ENCODE results near the gene SND1.

SND1 gene

DNA sequence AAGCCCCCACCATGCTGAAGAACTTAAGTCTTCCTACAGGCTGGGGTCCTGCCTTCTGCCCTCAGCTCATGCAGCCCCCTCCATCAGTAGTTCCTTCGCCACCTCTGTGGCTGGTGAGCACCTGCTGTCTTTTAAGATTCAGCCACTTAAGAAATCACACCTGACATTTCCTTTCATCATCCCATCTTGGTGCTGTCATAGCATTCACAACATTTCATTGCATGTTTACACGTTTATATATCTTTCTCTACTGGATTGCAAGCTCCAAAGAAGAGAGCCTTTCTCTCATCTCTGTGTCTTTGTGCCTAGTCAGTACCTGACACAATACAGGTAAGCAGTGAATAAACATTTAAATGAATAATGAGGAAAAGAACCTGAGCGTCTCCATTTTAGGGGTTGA is 38.3 kb downstream of the SND1 start:
- DNase-seq = no peak

DNA sequence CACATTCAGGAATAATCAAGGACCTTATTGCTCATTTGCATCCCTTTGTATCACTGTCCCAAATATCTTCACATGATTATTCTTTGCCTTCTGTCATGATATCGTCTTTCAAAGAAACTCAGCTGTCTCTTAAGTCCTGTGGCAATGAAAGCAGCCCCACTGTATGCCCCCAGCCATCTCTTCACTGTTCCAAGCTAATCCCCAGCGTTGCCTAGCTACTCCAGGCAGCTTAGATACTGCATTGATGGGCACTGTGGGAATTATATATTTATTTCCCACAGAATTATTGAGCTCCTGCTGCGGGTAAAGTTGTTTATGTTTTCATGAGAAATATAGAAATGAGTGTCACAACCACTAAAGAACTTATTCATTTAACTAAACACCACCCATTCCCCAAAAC is 38.8 kb downstream of the SND1 start:
- DNase-seq = peak; percentile 35

DNA sequence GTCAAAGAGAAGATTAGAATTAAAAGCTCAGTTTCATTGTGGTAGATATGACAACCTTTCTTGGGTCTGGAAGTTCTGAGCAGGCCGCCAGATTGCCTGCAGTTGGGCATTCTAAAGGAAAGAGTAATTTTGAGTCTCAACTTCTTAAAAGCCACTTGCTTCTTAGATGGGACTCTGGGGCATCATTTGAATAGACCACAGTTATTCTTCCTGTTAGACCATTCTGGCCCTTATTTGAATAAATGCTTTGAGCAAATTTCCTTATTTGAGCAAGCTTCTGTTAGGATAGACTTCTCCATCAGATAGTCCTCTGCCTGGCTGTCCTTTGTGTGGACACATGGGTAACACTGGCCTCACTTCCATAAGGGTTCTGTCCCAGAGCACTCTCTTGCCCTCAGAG is 40.2 kb downstream of the SND1 start:
- no peak for DNase-seq

DNA sequence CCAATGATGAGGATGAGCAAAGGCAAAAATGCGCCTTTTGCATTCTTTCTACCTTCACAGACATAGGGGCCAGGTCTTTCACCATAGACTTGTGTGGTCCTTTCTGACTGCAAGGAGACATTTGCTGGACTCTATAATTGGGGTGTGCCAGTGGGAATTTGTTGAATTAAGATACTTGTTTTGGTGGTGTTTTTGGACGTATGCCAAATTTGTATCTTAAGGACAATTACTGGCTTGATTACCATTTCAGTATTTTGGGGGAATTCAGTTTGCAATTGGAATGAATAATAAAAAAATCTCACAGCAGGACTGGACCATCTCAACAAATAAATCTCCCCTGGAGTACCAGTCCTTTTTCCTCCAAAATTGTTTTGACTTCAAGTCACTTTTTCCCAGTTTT is 47.9 kb downstream of the SND1 start:
- DNase-seq = no peak

DNA sequence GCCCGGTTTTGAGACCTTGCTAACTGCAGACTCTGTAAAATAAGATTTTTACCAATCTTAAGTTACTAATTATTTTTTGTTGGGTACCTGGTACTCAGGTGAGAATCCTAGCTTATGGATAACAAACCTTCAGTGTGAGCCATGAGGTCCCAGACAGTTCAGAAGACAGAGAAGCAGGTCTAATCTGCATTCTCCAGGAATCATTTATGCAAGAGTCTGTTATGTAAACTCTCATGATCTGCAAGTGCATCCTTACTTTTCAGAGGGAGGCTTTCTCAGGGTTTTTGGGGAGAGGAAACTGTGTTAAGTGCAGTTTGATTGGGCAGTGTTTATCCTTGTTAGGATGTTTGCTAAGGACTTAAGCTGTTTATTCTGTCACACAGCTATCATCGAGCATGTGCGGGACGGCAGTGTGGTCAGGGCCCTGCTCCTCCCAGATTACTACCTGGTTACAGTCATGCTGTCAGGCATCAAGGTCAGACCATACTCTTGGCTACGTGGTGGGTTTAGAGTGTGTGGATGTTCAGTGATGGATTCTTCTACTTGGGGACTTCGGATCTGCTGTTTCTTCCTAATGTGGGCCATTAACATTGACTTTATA is 50.2 kb downstream of the SND1 start:
- no peak for DNase-seq

DNA sequence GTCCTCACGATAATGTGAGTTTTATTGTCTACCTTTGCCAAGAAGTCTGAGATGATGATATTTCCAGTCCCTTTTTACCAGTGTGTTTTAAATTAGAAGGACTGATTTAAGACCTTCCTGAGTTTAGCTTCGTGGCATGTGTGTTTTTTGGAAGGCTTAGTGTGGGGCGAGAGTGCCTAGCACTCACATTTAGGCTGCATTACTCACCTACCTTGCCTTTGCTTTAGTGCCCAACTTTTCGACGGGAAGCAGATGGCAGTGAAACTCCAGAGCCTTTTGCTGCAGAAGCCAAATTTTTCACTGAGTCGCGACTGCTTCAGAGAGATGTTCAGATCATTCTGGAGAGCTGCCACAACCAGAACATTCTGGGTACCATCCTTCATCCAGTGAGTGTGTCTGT is 50.9 kb downstream of the SND1 start:
- no peak for DNase-seq

DNA sequence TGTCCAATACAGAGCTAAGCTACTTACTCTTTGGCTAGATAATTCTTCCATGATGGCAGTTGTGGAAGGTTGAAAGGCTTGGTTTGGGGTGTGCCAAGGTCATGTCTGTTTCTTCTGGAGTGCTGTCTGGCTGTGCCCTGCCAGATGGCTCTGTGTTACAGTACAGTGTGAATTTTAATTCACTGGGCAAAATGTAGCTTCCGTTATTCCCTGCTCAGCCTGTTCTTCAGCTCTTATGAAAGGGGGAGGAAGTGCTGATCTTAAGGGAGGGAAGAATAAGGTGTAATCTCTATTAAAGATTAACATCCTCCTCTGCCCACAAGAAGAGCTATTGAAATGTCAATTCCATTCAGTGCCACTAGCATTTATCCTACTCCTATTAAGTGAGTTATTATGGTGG is 52.2 kb downstream of the SND1 start:
- DNase-seq = peak; percentile 44

DNA sequence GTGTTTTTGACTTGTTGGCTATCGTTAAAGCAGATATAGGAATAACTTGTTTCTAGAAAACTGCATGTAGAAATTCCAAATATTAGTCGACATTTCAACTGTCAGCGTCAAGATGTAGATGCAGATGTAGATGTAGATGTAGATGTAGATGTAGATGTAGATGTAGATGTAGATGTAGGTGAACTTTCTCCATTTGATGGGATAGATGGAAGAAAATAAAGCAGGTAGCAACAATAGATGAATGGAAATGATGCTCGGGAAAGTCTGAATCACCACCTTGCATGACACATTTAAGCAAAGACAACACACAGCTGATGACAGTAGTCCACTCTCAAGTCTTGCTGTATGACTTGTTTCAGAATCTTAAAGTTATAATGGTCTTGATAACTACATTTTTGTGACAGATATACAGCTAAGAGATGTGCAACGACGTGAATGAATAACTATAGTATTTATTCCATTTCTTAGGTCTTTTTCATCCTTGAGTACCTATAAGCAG is 53.5 kb downstream of the SND1 start:
- no peak for DNase-seq

DNA sequence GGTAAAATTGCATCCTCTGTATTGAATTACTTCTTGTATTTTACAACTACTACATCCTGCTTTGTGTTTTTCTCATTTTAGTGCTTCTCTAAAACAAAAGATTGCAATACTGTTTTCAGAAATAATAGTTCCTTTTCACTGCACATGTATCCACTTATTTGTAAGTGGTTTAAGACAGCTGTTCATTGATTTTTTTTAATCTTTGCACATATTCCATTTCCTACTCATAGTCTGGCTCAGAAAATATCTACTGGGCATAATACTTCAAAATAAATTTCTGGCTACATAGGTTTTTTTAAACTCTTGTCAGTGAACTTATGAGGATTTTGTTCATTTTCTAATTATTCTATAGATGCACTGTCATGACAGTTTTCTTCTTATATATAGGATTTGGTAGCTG is 54.8 kb downstream of the SND1 start:
- peak; percentile 10 for DNase-seq

DNA sequence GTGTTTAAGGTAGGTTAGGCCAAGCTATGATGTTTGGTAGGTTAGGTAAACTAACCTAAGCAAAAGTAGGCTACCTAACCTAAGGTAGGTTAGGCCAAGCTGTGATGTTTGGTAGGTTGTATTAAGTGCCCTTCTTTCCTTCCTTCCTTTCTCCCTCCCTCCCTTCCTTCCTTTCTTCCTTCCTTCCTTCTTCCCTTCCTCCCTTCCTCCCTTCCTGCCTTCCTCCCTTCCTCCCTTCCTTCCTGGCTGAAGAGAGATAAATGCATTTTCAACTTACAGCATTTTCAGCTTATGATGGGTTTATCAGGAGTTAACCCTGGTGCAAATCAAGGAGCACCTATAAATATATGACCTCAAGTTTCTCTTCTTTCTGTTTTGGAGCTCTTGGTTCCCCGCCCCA is 56.2 kb downstream of the SND1 start:
- no peak for DNase-seq

DNA sequence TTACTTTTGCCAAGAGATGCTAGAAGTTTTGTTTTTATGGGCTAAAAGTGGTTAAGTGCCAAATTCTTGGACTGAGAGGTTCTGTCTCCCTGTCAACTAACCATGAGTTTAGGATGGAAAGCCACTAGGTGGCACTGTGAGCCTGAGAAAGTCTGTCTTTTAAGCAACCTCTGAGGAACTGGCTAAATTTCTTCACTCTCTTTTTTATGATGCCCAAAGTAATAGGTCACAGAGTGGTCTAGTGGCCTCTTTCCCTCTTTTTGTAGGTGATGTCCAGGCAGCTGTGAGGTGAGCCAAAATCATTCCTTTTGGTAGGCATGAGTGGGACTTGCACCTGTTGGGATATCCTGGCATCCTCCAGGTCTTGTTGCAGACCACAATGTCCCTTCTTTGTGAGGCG is 56.8 kb downstream of the SND1 start:
- DNase-seq = peak; percentile 87

DNA sequence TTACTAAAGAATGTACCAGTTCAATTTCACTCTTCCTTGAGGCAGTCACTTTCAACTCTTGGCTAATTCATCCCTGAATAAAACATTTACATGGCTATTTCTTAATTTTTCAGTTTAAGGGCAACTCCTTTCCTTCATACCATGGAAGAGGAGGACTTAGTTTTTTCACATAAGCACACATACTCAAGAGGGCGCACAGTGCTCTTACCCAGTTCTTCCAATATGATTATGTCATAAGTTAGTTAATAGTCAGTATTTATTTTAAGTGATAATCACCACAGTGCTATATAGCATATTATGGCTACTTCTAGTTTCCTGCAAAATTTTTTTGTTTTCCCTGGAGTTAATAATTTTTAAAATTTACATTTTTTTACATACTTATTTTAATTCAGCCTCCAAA is 58.6 kb downstream of the SND1 start:
- DNase-seq = peak; percentile 21

DNA sequence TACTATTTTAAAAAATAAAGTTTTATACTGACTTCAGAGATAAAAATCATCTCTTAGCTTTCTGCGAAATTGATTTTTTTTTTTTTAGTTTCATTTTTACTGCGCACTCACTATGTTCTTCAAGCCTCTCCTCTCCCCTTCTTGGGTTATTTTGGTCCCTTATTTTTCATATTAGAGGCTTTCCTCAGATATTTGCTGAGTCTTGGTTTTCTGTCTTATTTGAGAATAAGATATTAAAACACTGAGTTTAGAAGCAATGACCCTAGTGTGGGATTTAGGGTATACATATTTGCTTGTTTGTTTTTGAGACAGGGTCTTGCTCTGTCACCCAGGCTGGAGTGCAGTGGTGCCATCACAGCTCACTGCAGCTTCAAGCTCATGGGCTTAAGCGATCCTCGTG is 59.9 kb downstream of the SND1 start:
- no peak for DNase-seq

DNA sequence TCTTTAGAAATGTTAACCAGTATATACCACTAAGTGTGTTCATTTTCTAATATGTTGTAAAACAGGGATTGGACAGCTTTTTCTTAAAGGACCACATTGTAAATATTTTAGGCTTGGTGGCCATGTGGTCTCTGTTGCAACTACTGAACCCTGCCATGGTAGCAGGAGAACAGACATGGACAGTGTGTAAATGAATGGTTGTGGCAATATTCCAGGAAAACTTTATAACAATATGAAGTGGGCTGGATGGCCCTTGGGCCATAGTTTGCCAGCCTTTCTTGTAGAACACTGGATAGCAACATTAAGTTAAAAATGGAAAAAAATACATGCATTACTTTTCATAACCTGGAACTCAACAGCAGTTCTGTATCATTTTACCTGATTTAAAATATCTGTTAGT is 61.0 kb downstream of the SND1 start:
- no peak for DNase-seq

DNA sequence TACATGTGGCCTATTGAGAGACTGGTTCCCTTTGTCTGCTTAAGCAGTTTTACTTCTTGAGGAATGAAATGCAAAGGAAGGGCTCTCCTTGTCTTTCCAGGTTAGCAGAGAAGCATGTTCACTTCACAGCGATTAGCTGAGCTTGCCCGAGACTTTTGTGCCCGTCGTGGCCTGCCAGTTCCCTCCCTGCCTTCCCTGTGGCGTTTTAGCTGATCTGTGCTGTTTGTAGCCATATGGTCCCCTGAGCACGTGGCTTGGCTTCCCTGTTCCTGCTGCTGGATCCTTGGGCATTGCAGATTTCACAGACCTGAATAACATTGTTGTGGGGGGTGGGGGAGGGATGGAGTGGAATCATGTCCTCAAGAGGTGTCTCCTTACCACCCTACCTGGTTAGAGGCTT is 61.8 kb downstream of the SND1 start:
- peak; percentile 96 for DNase-seq

DNA sequence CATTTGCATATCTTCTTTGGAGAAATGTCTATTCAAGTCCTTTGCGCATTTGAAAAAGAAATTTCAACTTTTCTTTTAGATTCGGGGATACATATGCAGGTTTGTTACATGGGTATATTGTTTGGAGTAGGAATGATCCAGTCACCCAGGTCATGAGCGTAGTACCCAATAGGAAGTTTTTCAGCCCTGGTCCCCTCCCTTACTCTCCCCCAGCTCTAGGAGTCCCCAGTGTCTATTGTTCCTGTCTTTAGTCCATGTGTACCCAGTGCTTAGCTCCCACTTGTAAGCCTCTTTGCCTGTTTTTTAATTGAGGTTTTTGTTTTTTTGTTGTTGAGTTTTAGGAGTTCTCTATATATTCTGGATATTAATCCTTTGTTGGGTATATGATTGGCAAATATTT is 63.3 kb downstream of the SND1 start:
- no peak for DNase-seq

DNA sequence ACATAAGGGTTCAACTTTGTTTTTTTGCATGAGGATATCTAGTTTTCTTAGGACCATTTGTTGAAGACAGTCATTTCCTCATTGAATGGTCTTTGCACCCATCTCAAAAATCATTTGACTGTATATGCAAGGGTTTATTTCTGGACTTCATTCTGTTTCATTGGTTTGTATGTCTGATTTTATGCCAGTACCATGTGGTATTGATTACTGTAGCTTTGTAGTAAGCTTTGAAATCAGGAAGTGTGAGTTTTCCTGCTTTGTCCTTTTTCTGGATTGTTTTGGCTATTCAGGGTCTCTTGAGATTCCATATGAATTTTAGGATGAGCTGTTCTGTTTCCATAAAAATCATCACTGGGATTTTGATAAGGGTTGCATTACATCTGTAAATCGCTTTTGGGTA is 63.9 kb downstream of the SND1 start:
- no peak for DNase-seq

DNA sequence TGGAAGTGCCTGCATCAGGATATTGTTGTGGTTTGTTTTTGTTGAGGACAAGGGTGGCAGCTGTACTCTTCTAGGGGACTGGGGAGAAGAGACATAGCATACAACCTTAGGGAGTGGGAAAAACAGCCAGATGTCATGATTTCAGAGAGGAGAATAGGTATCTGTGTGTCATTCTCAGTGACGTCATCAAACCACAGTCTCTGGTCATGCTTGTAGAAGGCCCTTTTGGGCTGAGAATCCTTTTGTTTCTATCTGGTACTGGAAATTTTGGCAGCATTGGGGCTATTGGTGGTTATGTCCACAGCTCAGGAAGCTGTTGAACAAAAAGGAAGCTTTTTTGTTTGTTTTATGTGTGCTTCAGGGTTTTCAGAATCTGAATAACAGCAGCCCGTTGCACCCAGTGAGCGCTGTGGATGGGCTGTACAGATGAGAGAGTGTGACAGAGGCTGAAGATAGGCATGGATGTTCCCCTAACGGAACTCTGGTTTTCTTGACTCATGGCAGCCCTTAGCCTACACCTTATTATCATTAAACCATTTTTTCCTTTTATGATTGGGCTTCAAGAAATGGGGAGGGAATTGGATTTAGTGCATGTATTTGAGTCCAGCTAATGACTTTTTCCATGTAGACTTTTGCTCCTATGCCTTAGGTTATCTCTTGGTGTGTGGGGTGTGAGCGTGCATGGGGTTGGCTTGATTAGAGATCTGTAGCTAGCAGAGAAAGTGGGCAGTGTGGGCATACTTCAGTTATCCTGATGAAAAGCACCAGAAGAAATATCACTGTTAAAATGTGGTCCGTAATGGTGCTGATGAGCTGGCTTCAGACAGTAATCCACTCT is 65.7 kb downstream of the SND1 start:
- peak; percentile 10 for DNase-seq

DNA sequence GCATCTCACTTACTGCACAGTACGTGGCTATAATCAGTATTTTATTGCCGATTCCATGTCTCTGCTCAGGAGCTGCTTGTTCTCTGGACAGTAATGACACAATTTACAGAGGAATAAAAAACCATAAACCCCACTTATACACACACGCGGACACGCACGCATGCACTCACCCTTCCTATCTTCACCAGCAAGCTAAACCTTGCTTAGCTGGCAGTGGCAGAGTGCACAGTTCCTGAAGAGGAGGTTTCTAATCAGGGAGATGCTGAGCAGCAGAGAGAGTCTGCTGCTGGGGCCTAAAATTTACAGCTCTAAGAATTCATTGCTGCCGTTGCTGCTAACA is 66.3 kb downstream of the SND1 start:
- DNase-seq = no peak

DNA sequence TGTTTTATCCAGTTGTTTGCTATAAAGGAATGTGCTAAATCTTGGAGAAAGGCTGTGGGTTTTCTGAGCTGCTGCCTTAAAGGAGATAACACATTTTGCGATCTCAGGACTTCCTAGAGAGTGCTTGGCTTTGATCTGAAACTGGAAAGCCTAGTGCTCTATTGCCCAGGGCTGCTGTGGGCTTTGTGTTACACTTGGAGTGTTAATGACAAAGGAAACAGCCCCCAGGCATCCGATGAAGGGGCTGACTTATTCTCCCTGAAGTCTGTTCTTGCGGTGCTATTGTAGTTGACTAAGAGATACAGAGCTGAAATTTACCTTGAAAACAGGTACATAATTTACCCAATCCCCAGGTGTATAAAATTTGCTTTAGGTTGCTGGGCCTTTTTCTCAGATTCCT is 74.5 kb downstream of the SND1 start:
- no peak for DNase-seq

DNA sequence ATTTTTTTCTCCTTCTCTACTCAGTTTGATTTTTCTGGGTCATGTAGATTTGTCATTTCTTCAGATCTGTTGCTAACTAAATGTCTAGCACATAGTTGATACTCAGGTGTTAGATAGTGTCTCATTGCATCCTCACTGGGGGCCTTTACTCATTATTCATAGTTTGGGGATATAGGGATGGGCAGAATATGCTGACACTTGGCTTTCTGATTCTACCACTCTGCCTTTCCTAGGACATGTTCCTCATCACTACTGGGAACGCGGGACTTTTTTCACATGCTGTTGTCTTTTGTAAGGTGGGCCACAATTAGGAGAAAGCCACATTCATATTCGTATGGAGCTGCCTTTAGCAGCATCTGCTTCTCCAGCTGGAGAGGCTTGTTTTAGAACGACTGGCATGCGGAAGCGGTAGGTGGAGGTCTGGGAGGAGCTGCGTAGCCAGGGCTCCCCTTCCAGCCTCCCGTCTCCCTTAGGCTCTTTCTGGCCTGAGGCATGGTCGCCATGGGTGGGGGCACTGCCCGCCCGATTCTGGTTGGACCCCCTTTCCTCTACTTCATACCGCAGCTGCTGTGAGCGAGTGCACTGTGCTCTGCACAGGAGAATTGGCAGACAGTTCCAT is 78.8 kb downstream of the SND1 start:
- no peak for DNase-seq

DNA sequence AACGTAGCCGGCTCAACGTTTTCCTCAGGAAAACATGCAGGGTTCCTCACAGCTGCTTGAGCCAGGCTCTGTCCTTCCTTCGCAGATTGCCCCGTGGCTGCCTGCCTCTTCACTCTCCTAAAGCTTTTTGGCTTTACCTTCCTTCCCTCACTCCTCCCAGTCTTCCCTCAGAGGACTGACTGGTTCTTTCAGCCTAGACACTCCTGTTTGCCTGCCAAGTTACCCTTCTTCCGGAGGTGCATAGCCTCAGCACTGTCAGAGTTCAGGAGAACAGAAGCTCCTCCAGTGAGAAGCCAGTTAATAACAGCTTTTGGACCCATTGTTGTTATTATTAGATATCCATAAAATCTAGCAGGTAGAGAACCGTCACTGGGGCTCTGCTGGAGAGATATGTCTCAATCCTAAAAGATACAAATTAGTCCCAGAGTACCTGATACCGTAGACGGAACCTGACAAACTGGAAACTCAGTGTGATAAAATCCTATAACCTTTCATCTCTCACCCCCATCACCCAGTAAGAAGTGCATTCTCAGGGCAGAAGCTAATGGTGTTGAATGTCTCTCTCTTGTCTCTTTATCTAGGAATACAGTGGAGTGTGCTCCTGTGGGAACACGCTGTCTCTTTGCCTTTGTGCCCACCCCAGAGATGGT is 79.6 kb downstream of the SND1 start:
- no peak for DNase-seq

DNA sequence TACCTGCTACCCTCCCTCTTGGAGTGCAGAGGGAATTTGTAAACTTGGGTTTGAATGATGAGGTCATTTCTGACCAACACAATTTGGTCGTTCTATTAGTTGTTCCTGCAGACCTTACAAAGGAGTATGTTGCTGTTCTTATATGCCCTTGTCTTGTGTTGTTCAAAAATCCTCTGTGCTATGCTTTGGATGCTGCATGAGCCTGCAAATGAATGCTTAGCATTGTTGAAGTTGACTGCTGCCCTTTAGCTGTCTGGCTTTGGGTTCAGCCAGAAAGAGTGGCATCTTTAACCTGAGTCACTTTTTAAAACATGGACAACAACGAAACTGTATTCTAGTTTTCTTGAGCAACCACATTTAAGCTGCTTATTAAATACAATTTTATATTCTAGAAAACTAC is 80.3 kb downstream of the SND1 start:
- no peak for DNase-seq

DNA sequence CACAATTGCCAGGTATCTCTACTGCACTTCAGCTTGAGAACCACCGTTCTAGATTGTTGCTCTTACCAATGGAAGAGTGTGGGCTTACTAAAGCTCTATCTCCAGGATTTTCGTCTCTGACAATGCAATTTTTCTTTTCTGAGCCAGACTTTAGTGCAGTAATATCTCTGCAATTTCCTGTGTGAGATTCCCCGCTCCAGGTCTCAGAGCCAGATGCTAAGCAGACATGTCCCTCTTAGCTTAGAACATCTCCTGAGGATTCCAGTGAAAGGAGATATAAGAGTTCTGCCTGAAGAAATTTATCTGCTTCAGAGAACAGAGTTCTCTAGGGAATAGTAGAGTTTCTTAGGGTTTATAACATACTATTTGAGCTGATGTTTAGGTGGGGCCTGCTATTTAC is 82.0 kb downstream of the SND1 start:
- DNase-seq = peak; percentile 68
